Activated T-cell treated with anti-CD3 and anti-CD28 coated beads, Interleukin-2, amount 50 U/mL, for 4 hours (primary cell): ENCODE results near the gene INF2. TPM values are rescaled to one million over a fixed set of nuclear protein-coding genes. Genes with fewer than 3 reads are reported as not detected.

Experiments used
- ATAC-seq, 2 donors: fragments of 200-7000 bp; cut with Tn5 transposase; one replicate each; pipeline ENCODE4 v1.10.0; 2021
- DNase-seq: peaks from one replicate; pipeline ENCODE4 v3.0.0-alpha.2; 2020
- H3K27me3 Mint-ChIP-seq: one replicate; pipeline ENCODE4 v1.8.0; 2021; ENCODE audit warnings: low read depth, mixed read lengths
- H3K36me3 Mint-ChIP-seq: one replicate; pipeline ENCODE4 v1.8.0; 2022; ENCODE audit warnings: mixed read lengths; ENCODE audit not compliant: insufficient read depth
- H3K4me1 Mint-ChIP-seq: one replicate; pipeline ENCODE4 v1.8.0; 2021; ENCODE audit warnings: low read depth, mixed read lengths
- H3K4me3 Mint-ChIP-seq: one replicate; pipeline ENCODE4 v1.8.0; 2021; ENCODE audit warnings: mild to moderate bottlenecking, moderate library complexity, mixed read lengths
- H3K9me3 Mint-ChIP-seq: one replicate; pipeline ENCODE4 v1.8.0; 2021; ENCODE audit warnings: mixed read lengths
- total RNA-seq, 3 donors: library from RNA; stranded (reverse); gene quantifications; one replicate each; pipeline ENCODE4 v1.2.1, GENCODE V29; 2021

The INF2 gene
- total RNA-seq, 3 donors from 2014 or later: 51.8 to 54.9 (median 54.5) TPM

DNA sequence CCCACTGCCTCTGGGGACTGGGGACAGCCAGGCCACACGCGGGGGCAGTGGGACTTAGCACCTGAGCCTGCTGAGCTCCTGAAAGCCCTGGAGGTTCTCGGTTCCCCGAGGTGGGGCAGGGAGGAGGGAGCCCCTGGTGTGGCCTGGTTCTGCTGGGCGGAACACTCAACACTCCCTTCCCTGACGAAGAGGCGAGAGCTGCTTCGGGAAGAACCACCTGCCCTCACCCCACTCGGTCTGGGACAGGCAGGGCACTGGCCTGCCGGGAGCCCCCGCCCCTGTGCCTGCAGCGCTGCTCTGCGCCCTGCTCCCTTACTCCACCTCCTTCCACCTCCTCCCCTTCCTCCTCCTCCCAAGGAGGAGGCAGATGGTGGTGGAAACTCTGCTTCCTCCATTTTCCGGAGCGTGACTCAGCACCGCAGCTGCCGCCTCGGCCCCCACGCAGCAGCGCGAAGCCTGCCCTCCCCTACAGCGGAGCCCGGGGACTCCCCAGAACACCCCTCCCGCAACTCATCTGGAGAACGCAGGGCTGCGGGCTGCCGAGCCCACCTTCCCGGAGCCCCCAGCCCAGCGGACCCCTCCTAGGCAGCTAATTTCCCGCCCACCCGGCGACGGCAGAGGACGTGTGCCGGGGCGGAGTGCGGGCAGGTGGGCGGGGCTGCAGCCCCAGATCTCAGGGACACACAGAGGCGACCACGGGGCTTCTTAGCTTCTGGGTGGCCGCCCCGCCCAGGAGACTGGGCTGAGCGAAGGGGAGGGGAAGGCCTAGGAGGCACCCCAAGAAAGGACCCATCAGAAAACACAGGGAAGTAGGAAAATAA is 11.7 kb upstream of the INF2 start:
- Mint-ChIP-seq H3K36me3 (no peaks in the 10 kb centered on the region), H3K4me1 (peaks cover 20% of the 10 kb centered on the region), H3K27me3 (no peaks in the 10 kb centered on the region), H3K4me3 (peak overlapping the region; percentile 74), H3K9me3 (no peaks in the 10 kb centered on the region)
- DNase-seq (peak; percentile 77), ATAC-seq (peak; percentile 86 to 91)

DNA sequence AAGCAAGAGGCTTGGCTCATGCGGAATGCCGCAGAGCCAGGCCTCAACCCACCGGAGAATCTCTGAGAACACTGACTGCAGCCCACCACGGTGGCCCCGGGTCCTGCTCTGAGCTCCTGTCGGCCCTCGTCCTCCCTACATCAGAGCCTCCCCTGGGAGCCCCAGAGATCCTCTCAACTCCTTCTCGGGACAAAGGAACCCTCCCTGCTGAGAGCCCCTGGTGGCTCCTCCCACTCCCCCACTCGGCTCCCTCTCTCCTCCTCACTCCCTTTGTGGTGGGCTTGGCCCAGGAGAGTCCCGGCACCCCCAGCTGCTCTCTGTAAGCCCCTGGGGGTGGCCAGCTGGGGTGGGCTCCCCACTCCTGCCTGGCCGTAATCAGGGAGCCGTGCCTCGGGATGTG is 11.1 kb upstream of the INF2 start:
- H3K4me3 Mint-ChIP-seq: peak overlapping the region; percentile 74
- no peaks in the 10 kb centered on the region for H3K9me3 Mint-ChIP-seq
- ATAC-seq: no peak
- DNase-seq: peak; percentile 4
- no peaks in the 10 kb centered on the region for H3K36me3 Mint-ChIP-seq
- peaks cover 20% of the 10 kb centered on the region for H3K4me1 Mint-ChIP-seq
- no peaks in the 10 kb centered on the region for H3K27me3 Mint-ChIP-seq

DNA sequence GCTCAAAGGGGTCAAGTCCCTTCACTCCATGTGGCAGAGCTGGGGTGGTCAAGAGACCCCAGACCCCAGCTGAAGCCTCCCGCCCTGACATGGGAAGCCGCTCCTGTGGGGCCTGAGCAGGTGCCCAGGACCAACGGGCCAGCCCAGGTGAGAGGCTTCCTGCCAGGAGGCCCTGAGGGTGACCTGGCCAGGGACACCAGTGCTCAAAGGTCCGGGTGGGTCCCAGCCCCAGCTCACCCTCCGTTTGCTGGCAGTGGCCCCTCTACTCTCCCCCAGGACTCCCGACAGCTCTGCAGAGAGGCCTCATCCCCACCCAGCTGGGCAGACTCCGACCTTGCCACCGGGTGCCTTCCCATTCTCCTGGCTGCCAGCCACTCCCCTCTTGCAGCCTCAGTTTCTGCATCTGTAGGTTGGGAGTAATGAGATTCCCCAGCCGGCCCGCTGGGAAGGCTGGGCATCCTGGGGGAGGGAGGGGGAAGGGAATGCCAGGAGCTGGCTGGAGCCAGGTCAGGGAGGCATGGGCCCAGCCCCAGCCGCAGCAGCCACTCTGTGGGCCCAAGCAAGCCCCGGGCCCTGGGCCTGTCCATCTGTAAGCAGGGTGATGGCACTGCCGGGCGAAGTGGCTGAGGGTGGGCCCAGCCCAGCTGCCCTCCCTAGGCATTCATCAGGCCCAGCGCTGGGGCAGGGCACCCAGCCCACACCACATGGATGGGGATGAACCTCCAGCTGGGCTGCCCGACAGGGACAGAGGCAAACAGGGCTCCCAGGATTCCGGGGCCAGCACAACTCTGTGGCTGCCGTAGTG is 10.3 kb upstream of the INF2 start:
- H3K4me3 Mint-ChIP-seq: no peak overlapping the region
- H3K9me3 Mint-ChIP-seq: no peaks in the 10 kb centered on the region
- DNase-seq (no peak), ATAC-seq (no peak)
- no peaks in the 10 kb centered on the region for H3K27me3 Mint-ChIP-seq
- H3K4me1 Mint-ChIP-seq: peaks cover 16% of the 10 kb centered on the region
- H3K36me3 Mint-ChIP-seq: no peaks in the 10 kb centered on the region

DNA sequence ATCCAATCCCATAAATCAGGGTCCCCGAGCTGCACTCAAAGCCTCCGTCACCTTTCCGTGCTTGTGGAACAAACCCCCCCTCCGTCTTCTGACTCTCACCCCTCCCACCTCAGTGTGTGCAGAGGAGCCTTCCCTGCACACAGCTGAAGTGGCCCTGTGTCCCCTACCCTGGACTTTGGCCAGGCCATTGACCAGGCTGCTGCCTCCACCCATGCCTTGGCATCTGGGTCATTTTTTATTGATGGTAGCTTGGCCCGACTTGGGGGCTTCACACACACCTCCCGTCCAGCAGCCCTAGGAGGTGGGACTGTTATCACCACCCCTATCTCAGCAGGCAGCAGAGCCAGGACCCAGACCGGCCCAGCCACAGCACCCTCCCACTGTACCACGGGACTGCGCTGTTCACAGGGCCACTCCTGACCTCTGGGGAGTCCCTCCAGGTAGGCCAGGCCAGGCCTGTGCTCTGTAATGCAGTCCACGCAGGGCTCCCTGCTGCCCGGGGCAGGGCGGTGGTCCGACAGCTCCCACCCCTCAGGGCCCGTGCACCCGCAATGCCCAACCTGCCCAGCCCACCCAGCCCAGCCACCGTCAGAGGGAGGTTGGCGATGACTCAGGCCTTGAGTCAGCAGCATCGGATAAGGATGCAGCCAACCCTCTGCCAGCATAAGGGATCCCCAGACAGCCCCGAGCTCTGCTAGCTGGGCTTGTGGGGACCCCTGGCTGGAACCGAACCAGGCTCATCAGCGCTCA is 9.2 kb upstream of the INF2 start:
- Mint-ChIP-seq H3K36me3 (no peaks in the 10 kb centered on the region), H3K9me3 (no peaks in the 10 kb centered on the region), H3K4me1 (peaks cover 21% of the 10 kb centered on the region), H3K4me3 (no peak overlapping the region), H3K27me3 (no peaks in the 10 kb centered on the region)
- no peak for ATAC-seq
- DNase-seq: no peak

DNA sequence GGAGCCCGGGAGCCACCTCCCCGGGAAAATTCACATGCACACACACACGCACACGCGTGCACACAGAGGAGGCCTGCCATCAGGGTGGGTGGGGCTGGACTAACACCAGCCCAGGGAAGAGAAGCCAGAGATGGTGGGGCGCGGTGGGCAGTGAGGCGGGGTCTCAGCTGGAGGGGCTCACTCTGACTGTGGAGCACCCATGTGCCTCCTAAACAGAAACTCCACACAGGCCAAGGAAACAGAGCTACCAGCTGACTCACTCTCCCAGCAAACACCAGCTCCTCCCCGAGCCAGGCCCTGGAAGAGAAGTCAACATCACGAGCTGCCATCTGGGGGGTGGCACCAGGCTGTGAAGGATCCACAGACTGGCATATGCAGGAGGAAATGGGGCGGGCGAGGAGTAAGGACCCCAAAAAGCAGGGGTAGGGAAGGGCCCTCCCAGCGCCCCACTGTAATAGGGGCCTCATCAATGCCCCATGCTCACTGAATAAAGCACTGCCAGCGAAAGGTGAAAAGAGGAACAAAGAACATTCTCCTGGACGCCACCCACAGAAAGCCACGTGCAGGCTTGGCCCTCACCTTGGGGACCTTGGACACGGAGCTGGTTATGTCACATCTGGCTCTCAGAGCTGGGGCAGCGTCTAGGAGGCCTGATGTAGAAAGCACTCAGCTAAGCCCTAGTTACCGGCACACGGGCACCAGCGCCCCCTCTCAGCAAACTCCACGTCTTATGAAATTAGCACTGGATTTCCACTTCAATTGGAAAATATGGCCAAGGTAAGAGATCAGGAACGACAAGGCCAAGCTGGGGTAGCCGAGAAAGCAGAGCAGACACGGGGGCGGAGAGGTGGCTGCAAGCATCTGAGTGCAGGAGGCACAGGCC is 8.4 kb upstream of the INF2 start:
- Mint-ChIP-seq H3K4me1 (peaks cover 22% of the 10 kb centered on the region), H3K36me3 (no peaks in the 10 kb centered on the region), H3K4me3 (no peak overlapping the region), H3K9me3 (no peaks in the 10 kb centered on the region), H3K27me3 (no peaks in the 10 kb centered on the region)
- ATAC-seq: no peak
- DNase-seq: no peak

DNA sequence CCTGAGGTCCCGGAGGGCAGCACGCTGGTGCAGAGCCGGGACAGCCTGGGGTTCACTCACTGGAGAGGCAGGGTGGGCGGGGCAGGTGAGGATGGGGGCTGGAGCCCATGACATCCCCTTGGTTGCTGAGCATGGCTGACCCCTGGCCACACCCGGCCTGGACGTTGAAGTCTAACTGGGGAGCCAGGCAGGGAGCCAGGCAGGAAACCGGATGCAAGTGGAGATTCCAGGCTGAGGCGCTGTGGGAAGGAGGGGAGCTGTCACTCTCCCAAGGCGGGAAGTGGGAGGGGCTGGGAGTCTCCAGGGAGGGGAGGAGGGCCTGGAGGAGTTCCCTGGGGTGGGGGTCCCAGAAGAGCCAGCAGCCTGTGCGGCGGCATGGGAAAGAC is 7.7 kb upstream of the INF2 start:
- Mint-ChIP-seq H3K27me3 (no peaks in the 10 kb centered on the region), H3K36me3 (no peaks in the 10 kb centered on the region), H3K9me3 (no peaks in the 10 kb centered on the region), H3K4me1 (peaks cover 24% of the 10 kb centered on the region), H3K4me3 (no peak overlapping the region)
- no peak for ATAC-seq
- DNase-seq: peak; percentile 4

DNA sequence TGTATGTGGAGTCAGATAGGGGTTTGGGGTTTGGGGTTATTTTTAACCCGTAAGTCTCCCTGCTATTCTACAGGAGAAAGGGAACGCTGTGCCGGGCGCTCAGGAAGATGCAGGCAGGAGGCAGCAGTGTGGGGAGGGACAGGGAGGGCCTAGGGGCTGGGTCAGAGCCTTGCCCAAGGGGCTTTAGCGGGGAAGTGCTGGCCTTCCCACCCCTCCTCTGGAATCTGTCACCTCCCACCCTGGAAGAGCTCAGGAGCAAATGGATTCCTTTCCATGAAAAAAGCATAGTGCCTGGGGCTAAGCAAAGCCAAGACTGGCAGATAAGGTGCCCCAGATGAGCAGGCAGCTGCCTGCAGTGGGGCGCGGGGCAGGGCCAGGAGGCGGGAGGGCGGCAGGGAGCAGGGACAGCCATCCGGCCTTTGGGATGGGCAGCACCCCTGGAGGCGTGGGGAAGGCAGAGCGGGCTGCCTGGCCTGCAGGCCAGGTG is 7.3 kb upstream of the INF2 start:
- H3K27me3 Mint-ChIP-seq: no peaks in the 10 kb centered on the region
- DNase-seq (no peak), ATAC-seq (no peak)
- H3K4me3 Mint-ChIP-seq: no peak overlapping the region
- no peaks in the 10 kb centered on the region for H3K36me3 Mint-ChIP-seq
- no peaks in the 10 kb centered on the region for H3K9me3 Mint-ChIP-seq
- H3K4me1 Mint-ChIP-seq: peaks cover 27% of the 10 kb centered on the region

DNA sequence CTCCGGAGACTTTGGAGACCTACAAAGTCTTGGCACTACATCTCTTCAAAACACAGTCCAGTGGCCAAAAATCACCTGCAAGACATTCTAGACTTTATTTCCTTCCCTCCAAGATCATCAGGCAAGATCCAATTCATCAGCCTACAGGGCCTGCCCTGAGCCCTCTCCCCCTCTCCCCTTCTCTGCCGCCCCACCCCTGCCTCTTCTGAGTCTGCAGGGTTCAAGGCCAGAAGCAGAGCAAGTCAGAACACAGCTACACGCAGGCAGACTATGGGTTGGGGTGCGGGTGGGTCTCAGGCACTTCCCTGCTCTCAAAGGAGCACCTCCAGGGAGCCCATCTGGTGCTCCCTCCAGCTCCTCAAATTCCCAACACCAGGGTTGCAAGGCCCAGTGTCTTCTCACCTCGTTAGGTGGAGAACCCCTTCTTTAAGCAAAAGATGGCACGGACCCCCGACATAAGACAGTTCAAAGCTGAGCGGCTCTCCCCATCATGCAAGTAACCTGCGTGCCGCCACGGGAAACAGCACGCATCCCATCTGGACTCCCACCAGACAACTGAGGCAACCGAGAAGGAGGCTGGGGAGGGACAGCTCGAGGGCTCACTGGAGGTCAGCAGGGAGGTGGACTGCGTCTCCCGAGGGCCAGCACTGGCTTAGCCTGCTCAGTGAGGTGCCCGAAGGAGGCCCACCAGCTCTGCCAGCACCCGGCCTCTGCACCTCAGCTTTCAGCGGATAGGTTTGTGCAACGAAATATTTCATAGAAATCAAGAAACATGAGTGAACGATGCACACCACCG is 5.6 kb upstream of the INF2 start:
- no peak for DNase-seq
- H3K27me3 Mint-ChIP-seq: no peaks in the 10 kb centered on the region
- H3K4me1 Mint-ChIP-seq: peaks cover 30% of the 10 kb centered on the region
- H3K36me3 Mint-ChIP-seq: no peaks in the 10 kb centered on the region
- no peak for ATAC-seq
- H3K4me3 Mint-ChIP-seq: no peak overlapping the region
- H3K9me3 Mint-ChIP-seq: no peaks in the 10 kb centered on the region

DNA sequence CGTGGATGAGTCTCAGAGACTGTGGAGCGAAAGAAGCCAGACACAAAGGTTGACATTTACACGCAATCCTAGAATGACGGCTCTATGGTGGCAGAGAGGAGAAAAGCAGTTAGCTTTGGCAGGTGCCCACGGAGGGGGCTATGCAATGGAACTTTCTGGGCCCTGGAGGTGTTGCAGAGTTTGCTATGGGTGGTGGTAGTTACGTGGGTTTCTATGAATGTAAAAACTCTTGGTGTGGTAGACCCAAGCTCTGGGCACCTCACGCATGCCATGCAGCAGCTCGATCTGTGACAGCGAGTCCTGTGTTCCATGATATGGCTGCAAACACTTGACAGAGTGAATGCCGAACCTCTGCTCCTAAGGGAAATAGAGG is 5.0 kb upstream of the INF2 start:
- DNase-seq (no peak), ATAC-seq (no peak)
- no peaks in the 10 kb centered on the region for H3K27me3 Mint-ChIP-seq
- H3K4me3 Mint-ChIP-seq: no peak overlapping the region
- H3K36me3 Mint-ChIP-seq: no peaks in the 10 kb centered on the region
- peaks cover 30% of the 10 kb centered on the region for H3K4me1 Mint-ChIP-seq
- no peaks in the 10 kb centered on the region for H3K9me3 Mint-ChIP-seq

DNA sequence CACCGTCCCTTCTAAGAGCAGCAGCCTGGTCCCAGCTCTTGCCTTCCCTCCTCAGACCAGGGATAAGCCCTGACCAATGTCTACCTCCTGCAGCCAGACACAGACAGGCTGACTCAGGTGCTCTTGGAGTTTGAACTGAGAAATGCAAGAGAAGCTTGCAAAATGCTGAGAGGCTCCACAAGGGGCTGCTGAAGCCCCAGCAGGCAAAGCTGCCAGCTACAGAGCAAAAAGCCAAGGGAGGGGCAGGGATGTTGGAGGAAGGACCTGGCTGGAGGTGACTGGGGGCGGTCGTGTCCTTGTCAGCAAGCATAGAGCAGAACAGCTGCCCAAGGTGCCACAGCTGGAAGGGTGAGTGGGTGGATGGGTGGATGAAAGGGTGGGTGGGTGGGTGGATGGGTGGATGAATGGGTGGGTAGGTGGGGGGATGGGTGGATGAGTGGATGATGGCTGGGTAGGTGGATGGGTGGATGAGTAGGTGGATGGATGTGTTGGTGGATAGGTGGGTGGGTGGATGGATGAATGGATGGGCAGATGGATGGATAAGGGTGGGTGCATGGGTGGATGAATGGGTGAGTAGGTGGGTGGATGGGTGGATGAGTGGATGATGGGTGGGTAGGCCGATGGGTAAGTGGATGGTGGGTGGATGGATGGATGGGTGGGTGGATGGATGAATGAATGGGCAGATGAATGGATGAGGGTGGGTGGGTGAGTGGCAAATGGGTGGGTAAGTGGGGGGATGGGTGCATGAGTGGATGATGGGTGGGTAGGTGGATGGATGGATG is 4.0 kb upstream of the INF2 start:
- H3K4me1 Mint-ChIP-seq: peaks cover 30% of the 10 kb centered on the region
- DNase-seq: no peak
- H3K27me3 Mint-ChIP-seq: no peaks in the 10 kb centered on the region
- H3K4me3 Mint-ChIP-seq: no peak overlapping the region
- ATAC-seq: peak in 1 of 2 donors; percentile 8
- no peaks in the 10 kb centered on the region for H3K36me3 Mint-ChIP-seq
- H3K9me3 Mint-ChIP-seq: no peaks in the 10 kb centered on the region

DNA sequence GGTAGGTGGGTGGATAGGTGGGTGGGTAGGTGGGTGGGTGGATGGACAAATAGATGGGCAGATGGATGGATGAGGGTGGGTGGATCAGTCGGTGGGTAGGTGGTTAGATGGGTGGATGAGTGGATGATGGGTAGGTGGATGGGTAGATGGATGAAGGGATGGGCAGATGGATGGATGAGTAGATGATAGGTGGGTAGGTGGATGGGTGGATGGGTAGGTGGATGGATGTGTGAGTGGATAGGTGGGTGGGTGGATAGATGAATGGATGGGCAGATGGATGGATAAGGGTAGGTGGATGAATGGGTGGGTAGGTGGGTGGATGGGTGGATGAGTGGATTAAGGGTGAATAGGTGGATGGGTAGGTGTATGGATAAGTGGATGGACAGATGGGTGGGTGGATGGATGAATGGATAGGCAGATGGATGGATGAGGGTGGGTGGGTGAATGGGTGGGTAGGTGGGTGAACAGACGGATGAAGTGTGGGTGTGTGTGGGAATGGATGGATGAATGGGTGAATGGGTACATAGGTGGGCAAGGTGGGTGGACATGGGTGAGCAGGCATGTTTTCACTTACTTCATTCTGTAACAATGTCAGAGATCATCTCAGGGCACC is 3.3 kb upstream of the INF2 start:
- peaks cover 31% of the 10 kb centered on the region for H3K4me1 Mint-ChIP-seq
- DNase-seq: no peak
- H3K4me3 Mint-ChIP-seq: no peak overlapping the region
- ATAC-seq: no peak
- H3K9me3 Mint-ChIP-seq: no peaks in the 10 kb centered on the region
- no peaks in the 10 kb centered on the region for H3K27me3 Mint-ChIP-seq
- H3K36me3 Mint-ChIP-seq: no peaks in the 10 kb centered on the region
